GM13977 (cell line): ENCODE results near the gene C20orf96.

Experiments
- DNase-seq: peaks from one replicate; pipeline ENCODE4 v3.0.0; 2012; ENCODE audit warnings: low spot score
- CTCF ChIP-seq: IDR thresholded peaks from 2 replicates; pipeline ENCODE4 v1.5.1; 2012; ENCODE audit warnings: mild to moderate bottlenecking, control low read depth; ENCODE audit not compliant: insufficient read depth; ENCODE audit errors: extremely low read depth, missing control alignments
- in situ Hi-C: fragments of 300-500 bp; cut with MboI; formaldehyde crosslinking; loops from one replicate; pipeline ENCODE4 v1.12.0; 2022; ENCODE audit warnings: low sequenced_read_pairs, low pct_unique_long_range_greater_than_20kb, mixed read lengths, inconsistent platforms; ENCODE audit not compliant: unreplicated experiment

C20orf96 gene

DNA sequence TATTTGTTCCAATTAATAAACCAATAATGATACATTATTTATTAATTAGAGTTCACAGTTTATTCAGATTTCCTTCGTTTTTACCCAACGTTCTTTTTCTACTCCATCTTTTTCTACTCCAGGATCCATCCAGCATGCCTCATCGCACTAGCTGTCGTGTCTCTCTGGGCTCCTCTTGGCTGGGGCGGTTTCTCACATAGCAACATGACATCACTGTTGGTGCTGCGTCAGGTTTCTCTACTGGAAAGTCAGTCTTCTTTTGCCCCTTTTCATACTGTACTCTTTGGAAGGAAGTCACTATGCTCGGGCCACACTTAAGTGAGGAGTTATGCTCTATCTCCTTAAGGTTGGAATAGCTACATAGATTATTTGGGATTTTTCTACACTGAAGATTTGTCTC is 21.1 kb upstream of the C20orf96 start:
- no peak for TF ChIP-seq CTCF
- in situ Hi-C loops = no loop called here
- DNase-seq = no peak

DNA sequence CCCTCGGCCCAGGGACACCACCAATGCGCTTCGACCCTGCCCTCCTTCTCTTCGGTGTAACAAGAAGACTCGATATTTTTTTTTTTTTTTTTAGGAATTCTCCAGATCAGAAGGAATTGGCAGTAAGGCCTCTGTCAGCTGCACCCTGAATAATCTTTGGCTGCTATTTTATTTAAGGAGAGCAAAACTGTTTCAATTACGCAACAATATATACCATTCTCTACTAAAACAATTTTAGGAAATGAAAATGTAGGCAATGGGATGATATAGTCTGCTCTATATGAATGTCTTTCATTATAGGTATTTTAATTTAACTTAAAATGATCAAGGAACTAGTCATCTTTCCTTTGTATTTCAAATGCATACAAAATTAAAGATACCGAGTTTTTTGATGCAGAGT is 20.1 kb upstream of the C20orf96 start:
- in situ Hi-C loops = no loop called here
- no peak for TF ChIP-seq CTCF
- DNase-seq = no peak

DNA sequence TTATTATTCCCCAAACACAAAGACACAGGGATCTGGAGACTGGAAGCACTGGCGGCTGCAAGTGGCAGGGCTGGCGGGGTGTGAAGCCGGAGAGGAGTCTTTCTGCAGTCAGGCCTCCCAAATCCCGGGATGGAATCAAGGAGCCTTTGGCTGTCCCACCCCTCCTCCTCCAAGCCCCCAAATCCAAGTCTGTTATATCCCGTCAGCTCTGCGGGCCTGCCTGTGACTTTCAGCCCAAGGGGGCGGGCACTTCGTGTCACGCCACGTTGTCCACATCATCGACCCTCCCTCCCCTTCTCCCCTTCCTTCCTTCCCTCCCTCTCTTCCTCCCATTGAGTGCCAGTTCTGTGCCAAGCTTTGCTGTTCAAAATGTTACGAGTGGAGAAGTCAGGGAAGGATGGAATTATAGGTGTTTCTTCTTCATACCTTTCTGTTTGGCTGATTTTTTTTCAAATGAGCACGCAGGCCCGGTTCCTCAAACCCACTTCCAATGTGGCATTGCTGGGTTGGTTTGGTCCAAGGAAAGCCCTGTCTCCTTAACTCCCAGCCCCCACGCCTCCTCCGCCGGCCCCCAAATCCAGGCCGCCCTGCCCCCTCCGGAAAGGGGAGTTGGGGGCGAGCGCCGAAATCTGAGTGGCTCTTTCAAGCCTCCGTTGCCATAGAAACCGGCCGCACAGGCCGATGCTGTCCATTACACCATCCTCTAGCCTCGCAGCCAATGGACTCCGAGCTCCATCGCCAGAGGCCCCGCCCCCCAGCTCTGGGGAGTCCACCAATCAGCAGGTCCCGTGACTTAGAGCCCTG is 19.5 kb upstream of the C20orf96 start:
- in situ Hi-C loops = no loop called here
- DNase-seq = peak; percentile 93
- no peak for TF ChIP-seq CTCF

DNA sequence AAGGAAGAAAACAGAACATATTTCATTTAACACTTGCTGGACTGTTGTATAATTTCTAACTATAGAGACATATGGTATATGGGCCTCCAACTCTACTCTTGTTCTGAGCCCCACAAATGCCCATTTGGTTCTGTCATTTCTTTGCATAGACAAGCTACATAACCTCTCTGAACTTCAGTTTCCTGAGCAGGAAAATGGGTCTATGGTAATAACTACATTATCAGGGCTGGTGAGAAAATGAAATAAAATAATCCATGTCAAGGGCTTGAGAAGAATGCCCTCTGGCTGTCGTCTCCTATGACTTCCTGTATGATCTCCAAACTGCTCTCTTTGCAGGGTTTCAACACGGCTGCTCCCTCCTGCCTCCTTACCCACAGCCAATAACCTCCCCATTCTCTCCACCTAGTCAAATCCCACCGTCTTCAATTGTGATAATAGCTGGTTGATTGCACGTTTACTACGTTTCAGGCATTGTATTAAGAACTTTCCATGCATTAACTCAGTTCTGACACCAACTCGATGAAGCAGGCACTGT is 18.8 kb upstream of the C20orf96 start:
- in situ Hi-C loops = no loop called here
- no peak for DNase-seq
- no peak for TF ChIP-seq CTCF

DNA sequence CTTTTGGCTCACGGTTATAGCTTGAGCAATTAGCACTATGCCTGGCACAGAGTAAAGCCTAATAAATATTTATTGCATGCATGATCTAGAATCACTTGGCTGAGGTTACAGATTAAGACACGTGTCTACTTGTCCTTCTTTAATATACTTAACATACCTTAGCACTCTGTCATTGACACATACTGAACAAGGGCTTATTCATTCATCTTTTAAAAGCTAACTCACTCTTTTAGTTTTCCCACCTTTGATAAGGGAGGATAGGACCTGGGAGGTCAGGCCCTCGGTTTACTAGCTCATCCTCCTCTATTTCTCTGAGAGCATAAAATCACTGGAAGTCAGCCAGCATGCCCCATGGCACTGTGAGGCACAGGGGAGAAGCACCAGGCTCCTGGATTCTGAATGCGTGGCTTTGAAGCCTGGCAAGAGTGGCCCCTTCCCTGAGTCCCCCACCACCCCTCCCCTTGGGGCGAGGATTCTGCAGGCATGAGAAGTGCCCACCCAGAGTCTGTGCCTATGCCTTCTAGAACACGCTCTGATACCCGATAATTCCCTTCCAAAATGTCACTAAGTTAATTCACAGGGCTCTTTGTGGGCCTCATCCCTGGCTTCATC is 18.0 kb upstream of the C20orf96 start:
- TF ChIP-seq CTCF = no peak
- no peak for DNase-seq
- in situ Hi-C loops = no loop called here

DNA sequence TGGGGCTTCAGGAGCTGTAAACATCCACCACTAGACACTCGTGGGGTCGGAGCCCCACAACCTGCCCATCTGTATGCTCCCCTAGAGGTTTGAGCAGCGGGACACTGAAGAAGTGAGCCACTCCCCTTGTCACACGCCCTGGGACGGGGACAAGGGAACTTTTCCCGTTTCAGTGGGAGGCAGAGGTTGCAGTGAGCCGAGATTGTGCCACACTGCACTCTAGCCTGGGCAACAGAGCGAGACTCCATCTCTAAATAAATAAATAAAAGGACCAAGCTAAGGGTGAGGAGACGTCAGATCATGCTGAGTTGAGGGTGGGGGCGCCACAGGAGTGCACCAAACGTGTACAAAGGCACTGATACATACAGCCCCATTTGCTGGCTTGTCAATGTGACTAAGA is 15.2 kb upstream of the C20orf96 start:
- TF ChIP-seq CTCF = no peak
- no peak for DNase-seq
- in situ Hi-C loops = no loop called here
